H1 (cell line): ENCODE data around the gene TEAD4. TPM values are rescaled to one million over a fixed set of nuclear protein-coding genes. Genes with fewer than 3 reads are reported as not detected.

Source experiments
- CTCF ChIA-PET: fragments of 300-600 bp; sonication (Branson Sonifier 250); formaldehyde crosslinking; loops from one replicate; lab custom pipeline; 2021; ENCODE audit not compliant: partially characterized antibody; lab: Charles Lee
- POLR2A ChIA-PET: fragments of 300-600 bp; sonication (Branson Sonifier 250); formaldehyde crosslinking; loops from one replicate; lab custom pipeline; 2021; ENCODE audit warnings: inconsistent platforms; ENCODE audit not compliant: partially characterized antibody; lab: Charles Lee
- DNase-seq, 2 experiments: peaks; one replicate each; pipeline versions ENCODE4 v3.0.0 to v3.0.0-alpha.2; 2010 to 2022; ENCODE audit warnings: low spot score in 2 of 2, low read depth in 1 of 2, mixed read lengths in 1 of 2
- FAIRE-seq: peaks from 2 replicates; lab custom pipeline; 2011; peaks lifted over from hg19 to GRCh38; lab: Jason Lieb, UNC
- H2AFZ ChIP-seq: 2 replicates; pipeline ENCODE4 v1.8.1; 2012; ENCODE audit warnings: low read length, inconsistent platforms
- H2AK5ac ChIP-seq: 2 replicates; pipeline ENCODE4 v1.6.1; 2013; ENCODE audit warnings: low read depth, low read length
- H2BK120ac ChIP-seq: replicated peaks from 2 replicates; pipeline ENCODE3; 2013; ENCODE audit warnings: low read depth, low read length, inconsistent platforms
- H2BK12ac ChIP-seq: 2 replicates; pipeline ENCODE4 v1.6.1; 2013; ENCODE audit warnings: low read depth, low read length
- H2BK15ac ChIP-seq: 2 replicates; pipeline ENCODE4 v1.6.1; 2013; ENCODE audit warnings: low read length
- H2BK20ac ChIP-seq: 2 replicates; pipeline ENCODE4 v1.6.1; 2013; ENCODE audit warnings: low read length
- H2BK5ac ChIP-seq: 2 replicates; pipeline ENCODE4 v1.6.1; 2013; ENCODE audit warnings: low read depth, low read length
- H3K14ac ChIP-seq: 2 replicates; pipeline ENCODE4 v1.6.1; 2013; ENCODE audit warnings: inconsistent platforms; ENCODE audit not compliant: insufficient read length
- H3K18ac ChIP-seq: 2 replicates; pipeline ENCODE4 v1.6.1; 2013; ENCODE audit warnings: low read length; ENCODE audit errors: extremely low read depth
- H3K23ac ChIP-seq: 2 replicates; pipeline ENCODE4 v1.6.1; 2013; ENCODE audit warnings: inconsistent platforms; ENCODE audit not compliant: insufficient read length
- H3K23me2 ChIP-seq: 2 replicates; pipeline ENCODE4 v1.6.1; 2013; ENCODE audit warnings: low read depth, low read length
- H3K27ac ChIP-seq: 2 replicates; pipeline ENCODE4 v1.6.1; 2011; ENCODE audit warnings: low read depth, low read length, inconsistent platforms
- H3K27me3 ChIP-seq, 4 experiments: replicated peaks in 1 of 4; 1 replicate in 1 of 4; 2 replicates in 3 of 4; pipeline versions ENCODE4 v1.6.1 to v1.8.1; 2011 to 2013; ENCODE audit warnings: low read length in 3 of 4, mild to moderate bottlenecking in 3 of 4, inconsistent platforms in 2 of 4, mixed read lengths in 2 of 4, moderate library complexity in 1 of 4; ENCODE audit not compliant: control insufficient read depth in 3 of 4, insufficient read depth in 3 of 4; ENCODE audit errors: extremely low read depth in 1 of 4
- H3K36me3 ChIP-seq, 4 experiments: 2 replicates each; pipeline versions ENCODE4 v1.6.1 to v1.8.1; 2011 to 2013; ENCODE audit warnings: mild to moderate bottlenecking in 4 of 4, low read length in 3 of 4, moderate library complexity in 2 of 4, control low read depth in 1 of 4, inconsistent platforms in 1 of 4; ENCODE audit not compliant: insufficient read depth in 4 of 4, control insufficient read depth in 2 of 4
- H3K4ac ChIP-seq: replicated peaks from 2 replicates; pipeline ENCODE3; 2013; ENCODE audit warnings: low read length, low read depth, mixed read lengths, inconsistent platforms; ENCODE audit not compliant: insufficient read length
- H3K4me1 ChIP-seq, 4 experiments: replicated peaks in 1 of 4; 1 replicate in 1 of 4; 2 replicates in 3 of 4; pipeline versions ENCODE4 v1.6.1 to v1.8.1; 2011 to 2013; ENCODE audit warnings: low read length in 3 of 4, inconsistent platforms in 2 of 4, mixed read lengths in 1 of 4; ENCODE audit not compliant: insufficient read depth in 4 of 4, control insufficient read depth in 3 of 4
- H3K4me2 ChIP-seq, 2 experiments: 2 replicates each; pipeline versions ENCODE4 v1.6.1 to v1.8.1; 2011 to 2013; ENCODE audit warnings: low read depth in 2 of 2, low read length in 2 of 2, control low read depth in 1 of 2, inconsistent platforms in 1 of 2, mild to moderate bottlenecking in 1 of 2; ENCODE audit not compliant: insufficient read depth in 1 of 2
- H3K4me3 ChIP-seq, 4 experiments: fragments of 200-600, 300-600 bp in 1 of 4; sonication (generic), shearing (Covaris generic), sonication (Bioruptor Twin) in 1 of 4; 2 replicates each; pipeline versions ENCODE4 v1.5.1 to v1.8.1; 2011 to 2016; ENCODE audit warnings: low read length in 4 of 4, low read depth in 3 of 4, control low read depth in 2 of 4, inconsistent platforms in 2 of 4, mild to moderate bottlenecking in 2 of 4, mixed read lengths in 1 of 4, moderate library complexity in 1 of 4; ENCODE audit not compliant: insufficient read depth in 2 of 4; ENCODE audit errors: extremely low read depth in 1 of 4
- H3K56ac ChIP-seq: replicated peaks from 2 replicates; pipeline ENCODE3; 2013; ENCODE audit warnings: low read depth, mild to moderate bottlenecking, mixed read lengths, low read length, inconsistent platforms; ENCODE audit not compliant: insufficient read length
- H3K79me1 ChIP-seq: 2 replicates; pipeline ENCODE4 v1.6.1; 2013; ENCODE audit warnings: low read depth, low read length, control low read depth
- H3K79me2 ChIP-seq, 2 experiments: 2 replicates each; pipeline versions ENCODE4 v1.6.1 to v1.8.1; 2012 to 2013; ENCODE audit warnings: low read length in 2 of 2, mild to moderate bottlenecking in 2 of 2, inconsistent platforms in 1 of 2; ENCODE audit not compliant: insufficient read depth in 2 of 2, control insufficient read depth in 1 of 2
- H3K9ac ChIP-seq, 4 experiments: replicated peaks in 1 of 4; 1 replicate in 1 of 4; 2 replicates in 3 of 4; pipeline versions ENCODE4 v1.6.1 to v1.8.1; 2011 to 2013; ENCODE audit warnings: low read depth in 3 of 4, low read length in 3 of 4, control low read depth in 2 of 4, mild to moderate bottlenecking in 2 of 4, moderate library complexity in 2 of 4, inconsistent platforms in 1 of 4; ENCODE audit errors: extremely low read depth in 1 of 4
- H3K9me3 ChIP-seq, 2 experiments: 2 replicates each; pipeline versions ENCODE4 v1.6.1 to v1.8.1; 2012 to 2013; ENCODE audit warnings: mild to moderate bottlenecking in 2 of 2, moderate library complexity in 2 of 2, control low read depth in 1 of 2, inconsistent platforms in 1 of 2, low read depth in 1 of 2, low read length in 1 of 2, mixed read lengths in 1 of 2; ENCODE audit not compliant: insufficient read depth in 2 of 2
- H4K20me1 ChIP-seq, 2 experiments: replicated peaks in 1 of 2; 2 replicates each; pipeline versions ENCODE3 to v1.8.1; 2011 to 2013; ENCODE audit warnings: inconsistent platforms in 2 of 2, low read length in 2 of 2, mild to moderate bottlenecking in 1 of 2; ENCODE audit not compliant: insufficient read depth in 2 of 2, control insufficient read depth in 1 of 2
- H4K5ac ChIP-seq: 2 replicates; pipeline ENCODE4 v1.6.1; 2013; ENCODE audit warnings: low read length, low read depth, mixed read lengths, inconsistent platforms; ENCODE audit not compliant: insufficient read length
- H4K8ac ChIP-seq: 2 replicates; pipeline ENCODE4 v1.8.0; 2013; ENCODE audit warnings: mild to moderate bottlenecking, moderate library complexity, low read length, inconsistent platforms; ENCODE audit not compliant: insufficient read depth; ENCODE audit errors: extremely low read depth
- H4K91ac ChIP-seq: replicated peaks from 2 replicates; pipeline ENCODE3; 2013; ENCODE audit warnings: low read length, mixed read lengths, inconsistent platforms; ENCODE audit not compliant: insufficient read length
- BACH1 ChIP-seq: IDR thresholded peaks from 2 replicates; pipeline ENCODE4 v1.6.1; 2012; ENCODE audit warnings: low read length, improper control_type of control experiment
- CBX5 ChIP-seq: fragments of 300-800, 300-1000 bp; sonication (generic); IDR thresholded peaks from 2 replicates; pipeline ENCODE4 v1.7.1; 2016; ENCODE audit warnings: antibody characterized with exemption, low read length, low read depth
- CHD1 ChIP-seq: IDR thresholded peaks from 2 replicates; pipeline ENCODE4 v1.6.1; 2012; ENCODE audit warnings: low read depth, low read length, improper control_type of control experiment
- EGR1 ChIP-seq: IDR thresholded peaks from 2 replicates; pipeline ENCODE4 v1.6.1; 2011; ENCODE audit warnings: low read depth, low read length, borderline replicate concordance
- KDM5A ChIP-seq: fragments of 200-600 bp; IDR thresholded peaks from 2 replicates; pipeline ENCODE4 v1.7.1; 2012; ENCODE audit warnings: mild to moderate bottlenecking, low read length, inconsistent platforms, mixed read lengths
- NANOG ChIP-seq: IDR thresholded peaks from 2 replicates; pipeline ENCODE4 v1.6.1; 2011; ENCODE audit warnings: low read length, low read depth, mild to moderate bottlenecking, inconsistent platforms; ENCODE audit not compliant: insufficient read depth, poor library complexity, severe bottlenecking
- POLR2AphosphoS5 ChIP-seq: IDR thresholded peaks from 2 replicates; pipeline ENCODE4 v1.6.1; 2011; ENCODE audit warnings: low read depth, low read length
- RAD21 ChIP-seq, 2 experiments: IDR thresholded peaks in 1 of 2; conservative IDR thresholded peaks in 1 of 2; 2 replicates each; pipeline ENCODE4 v1.6.1; 2011; ENCODE audit warnings: low read depth in 2 of 2, low read length in 2 of 2, improper control_type of control experiment in 1 of 2, inconsistent platforms in 1 of 2, mild to moderate bottlenecking in 1 of 2, moderate library complexity in 1 of 2
- SIRT6 ChIP-seq: IDR thresholded peaks from one replicate; pipeline ENCODE4 v1.7.1; 2012; ENCODE audit warnings: low read length, inconsistent platforms
- SP1 ChIP-seq: IDR thresholded peaks from 2 replicates; pipeline ENCODE4 v1.6.1; 2011; ENCODE audit warnings: low read depth, low read length
- TAF1 ChIP-seq: IDR thresholded peaks from 2 replicates; pipeline ENCODE4 v1.6.1; 2011; ENCODE audit warnings: mild to moderate bottlenecking, low read depth, low read length
- TAF7 ChIP-seq: optimal IDR thresholded peaks from 2 replicates; pipeline ENCODE3; 2011; ENCODE audit warnings: low read depth, mild to moderate bottlenecking, inconsistent platforms, low read length, moderate library complexity, borderline replicate concordance
- TEAD4 ChIP-seq: IDR thresholded peaks from 2 replicates; pipeline ENCODE4 v1.6.1; 2012; ENCODE audit warnings: low read depth, low read length, inconsistent platforms, mixed read lengths
- ZNF274 ChIP-seq: IDR thresholded peaks from 2 replicates; pipeline ENCODE4 v1.7.0; 2012; ENCODE audit warnings: low read length, borderline replicate concordance; ENCODE audit errors: extremely low read depth
- WGBS, 2 experiments: shearing (Covaris generic) in 1 of 2; methylation state at CpG; one replicate each; pipeline versions ENCODE4 v1.1.6 to v1.1.7; 2013 to 2015; ENCODE audit warnings: low lambda C conversion rate in 2 of 2, mixed read lengths in 2 of 2, inconsistent platforms in 1 of 2, low coverage in 1 of 2, missing lambda C conversion rate in 1 of 2; ENCODE audit not compliant: insufficient replicate concordance in 2 of 2, insufficient coverage in 1 of 2, insufficient read length in 1 of 2; ENCODE audit errors: extremely low coverage in 1 of 2, missing lambda C conversion rate in 1 of 2; 5-methylcytosine and 5-hydroxymethylcytosine counted together
- polyA plus RNA-seq, 7 experiments: library from polyadenylated mRNA; depleted of rRNA in 3 of 7; stranded (reverse) in 5 of 7; unstranded in 2 of 7; fragments of >200 nt in 5 of 7; fragments of 200-250 nt in 2 of 7; gene quantifications; 1 replicate in 5 of 7; 2 replicates in 1 of 7; 4 replicates in 1 of 7; pipeline versions ENCODE4 v1.2.1 to v1.2.3, GENCODE V29; 2011 to 2013; ENCODE audit warnings: missing spikeins in 2 of 7, mixed read lengths in 2 of 7
- total RNA-seq: library from RNA; stranded (reverse); fragmentation: NEBNext Ultra II Directional; extraction: Animal tissue kit (Norgen Biotek cat#: 25700); gene quantifications from 2 replicates; pipeline ENCODE4 v1.2.1, GENCODE V29; 2021
- TF ChIP-seq, protein P1 (sequence below): IDR thresholded peaks from 2 replicates; pipeline ENCODE4 v1.6.1; 2012; ENCODE audit warnings: inconsistent platforms

The TEAD4 gene
- total and polyA plus RNA-seq, 2 of the 8 experiments (the other 6 are each of a cell fraction or from before 2014, with no cell fraction given) = 56.7 to 116 TPM

DNA sequence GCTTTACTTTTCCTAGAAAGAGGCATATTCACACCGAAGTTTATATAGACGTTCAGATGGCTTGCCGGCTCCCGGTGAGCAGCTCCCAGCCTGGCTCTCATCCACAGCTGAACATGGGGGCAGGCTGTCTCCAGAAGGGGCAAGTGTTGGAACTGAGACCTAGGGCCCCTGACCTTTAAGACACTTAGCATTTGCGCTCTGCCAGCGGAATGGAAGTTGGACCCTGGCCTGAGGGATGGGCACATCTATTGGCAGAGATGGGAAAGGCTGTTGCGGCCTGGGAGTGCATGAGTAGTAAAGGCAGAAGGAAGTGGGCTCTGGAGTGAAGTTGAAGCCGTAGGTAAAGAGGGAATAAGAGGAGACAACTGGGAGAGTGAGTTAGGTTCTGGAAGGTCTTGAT is 63.8 kb downstream of the TEAD4 start:
- no peak overlapping the region for H3K18ac ChIP-seq
- H2BK20ac ChIP-seq = no peak overlapping the region
- POLR2A ChIA-PET = interaction anchor here (0.6 to 1.5 kb wide), 4 partner anchors 11 to 59 kb away, joined by 3 to 4 read pairs (median 4); no protein-coding TSS in a partner anchor

More for the DNA sequence above, 63.8 kb downstream of the TEAD4 start:
- Histone ChIP-seq H3K9ac (no peak overlapping the region), H3K27me3 (no peaks in the 10 kb centered on the region), H3K23ac (no peak overlapping the region), H3K9me3 (no peaks in the 10 kb centered on the region), H3K23me2 (no peaks in the 10 kb centered on the region), H3K36me3 (peaks cover 8 to 35% (median 24%) of the 10 kb centered on the region in 4 experiments), H2BK12ac (no peak overlapping the region), H2AK5ac (no peak overlapping the region), H4K91ac (no peak overlapping the region), H3K79me1 (no peaks in the 10 kb centered on the region; the same call in 1 of the 2 replicates), H3K4me3 (no peak overlapping the region), H3K27ac (no peak overlapping the region), H3K14ac (no peak overlapping the region), H2BK5ac (peak overlapping the region; percentile 26; the same call in 1 of the 2 replicates), H3K4ac (no peak overlapping the region), H3K79me2 (no peaks in the 10 kb centered on the region), H3K4me2 (no peak overlapping the region), H2AFZ (no peak overlapping the region), H3K56ac (no peak overlapping the region), H2BK120ac (no peak overlapping the region), H4K8ac (no peak overlapping the region), H3K4me1 (no peaks in the 10 kb centered on the region), H4K5ac (no peak overlapping the region), H2BK15ac (no peak overlapping the region), H4K20me1 (peaks cover 0 to 10% of the 10 kb centered on the region in 2 experiments)
- 94% methylated on average over 8 of the region's 8 CpGs; no CpG with 5 or more reads in 1 of the 2 experiments for WGBS, 2 experiments
- DNase-seq (no peak), FAIRE-seq (no peak)
- TF ChIP-seq CBX5 (no peak), TEAD4 (no peak), KDM5A (no peak), CHD1 (no peak), TAF7 (no peak), NANOG (no peak), SIRT6 (no peak), ZNF274 (no peak), SP1 (no peak), RAD21 (IDR thresholded peaks at IDR 0.05 in 1 of 2, conservative IDR thresholded peaks at IDR 0.05 in 1 of 2; ENCODE audit: low read depth in 2 of 2, low read length in 2 of 2) (no peak), POLR2AphosphoS5 (no peak), EGR1 (no peak), BACH1 (no peak), TAF1 (no peak)
- TF ChIP-seq, protein P1, sequence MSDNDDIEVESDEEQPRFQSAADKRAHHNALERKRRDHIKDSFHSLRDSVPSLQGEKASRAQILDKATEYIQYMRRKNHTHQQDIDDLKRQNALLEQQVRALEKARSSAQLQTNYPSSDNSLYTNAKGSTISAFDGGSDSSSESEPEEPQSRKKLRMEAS = no peak
- CTCF ChIA-PET = interaction anchor here (0.7 to 5.3 kb wide), 10 partner anchors 7 to 210 kb away, joined by 3 to 30 read pairs (median 6); no protein-coding TSS in a partner anchor
